PC-3 (cell line): ENCODE results near the gene PADI2. TPM values are rescaled to one million over a fixed set of nuclear protein-coding genes. Genes with fewer than 3 reads are reported as not detected.

Experiments used
- ATAC-seq: fragments of 200-7000 bp; cut with Tn5 transposase; 2 replicates; pipeline ENCODE4 v1.9.1; 2020; ENCODE audit warnings: mild to moderate bottlenecking, moderate library complexity
- BruUV-seq: library from RNA; stranded (reverse); fragments of 400-500 nt; replicated peaks from 2 replicates; lab custom pipeline; 2021; lab: Mats Ljungman, UMichigan
- CTCF ChIA-PET: fragments of 300-600 bp; sonication (Branson Sonifier 250); formaldehyde crosslinking; loops from one replicate; lab custom pipeline; 2022; ENCODE audit warnings: antibody characterized with exemption; lab: Charles Lee
- POLR2A ChIA-PET: fragments of 300-600 bp; sonication (Branson Sonifier 250); formaldehyde crosslinking; loops from one replicate; lab custom pipeline; 2022; ENCODE audit warnings: antibody characterized with exemption; ENCODE audit not compliant: unreplicated experiment; lab: Charles Lee
- DNase-seq: peaks from one replicate; pipeline ENCODE4 v3.0.0-alpha.2; 2015
- H2AFZ ChIP-seq: fragments of 300-600 bp; sonication (generic); 2 replicates; pipeline ENCODE4 v1.6.0; 2016; ENCODE audit warnings: antibody characterized with exemption, low read length
- H3F3A ChIP-seq: fragments of 300-600 bp; sonication (generic); one replicate; pipeline ENCODE4 v1.6.0; 2017; ENCODE audit warnings: antibody characterized with exemption, low read length, control low read depth, mild to moderate bottlenecking; ENCODE audit not compliant: unreplicated experiment
- H3K27ac ChIP-seq: fragments of 300-600 bp; sonication (generic); 2 replicates; pipeline ENCODE4 v1.5.1; 2016; ENCODE audit warnings: mild to moderate bottlenecking, low read length
- H3K27me3 ChIP-seq: fragments of 300-600 bp; sonication (generic); 2 replicates; pipeline ENCODE4 v1.6.1; 2016; ENCODE audit warnings: low read length, mixed read lengths
- H3K36me3 ChIP-seq: fragments of 300-600 bp; sonication (generic); 2 replicates; pipeline ENCODE4 v1.6.1; 2016; ENCODE audit warnings: low read depth, mixed run types, low read length, mixed read lengths
- H3K4me1 ChIP-seq: fragments of 300-600 bp; sonication (generic); 2 replicates; pipeline ENCODE4 v1.5.1; 2016; ENCODE audit warnings: low read length; ENCODE audit not compliant: insufficient read depth
- H3K4me2 ChIP-seq: fragments of 300-600 bp; sonication (generic); 2 replicates; pipeline ENCODE4 v1.6.0; 2016; ENCODE audit warnings: low read length
- H3K4me3 ChIP-seq: fragments of 300-600 bp; sonication (generic); 2 replicates; pipeline ENCODE4 v1.5.1; 2016; ENCODE audit warnings: mild to moderate bottlenecking, low read length, mixed read lengths
- H3K79me2 ChIP-seq: fragments of 300-600 bp; sonication (generic); 2 replicates; pipeline ENCODE4 v1.6.1; 2017; ENCODE audit warnings: low read length, mixed read lengths
- H3K9ac ChIP-seq: fragments of 300-600 bp; sonication (generic); 2 replicates; pipeline ENCODE4 v1.6.0; 2016; ENCODE audit warnings: mild to moderate bottlenecking, low read length
- H3K9me2 ChIP-seq: fragments of 300-600 bp; sonication (generic); replicated peaks from 2 replicates; pipeline ENCODE4 v1.6.1; 2016; ENCODE audit warnings: mixed run types, low read length, mixed read lengths
- H3K9me3 ChIP-seq: fragments of 300-600 bp; sonication (generic); 2 replicates; pipeline ENCODE4 v1.6.1; 2016; ENCODE audit warnings: low read length, mixed read lengths
- H4K20me1 ChIP-seq: fragments of 300-600 bp; sonication (generic); 2 replicates; pipeline ENCODE4 v1.6.1; 2016; ENCODE audit warnings: low read length, mixed read lengths
- CTCF ChIP-seq: fragments of 300-600 bp; sonication (generic); conservative IDR thresholded peaks from 2 replicates; pipeline ENCODE4 v1.5.1; 2017; ENCODE audit warnings: antibody characterized with exemption, low read depth, mild to moderate bottlenecking, low read length
- EZH2 ChIP-seq: fragments of 300-600 bp; sonication (generic); IDR thresholded peaks from one replicate; pipeline ENCODE4 v1.6.1; 2017; ENCODE audit warnings: antibody characterized with exemption, mild to moderate bottlenecking, low read length; ENCODE audit not compliant: unreplicated experiment
- EZH2phosphoT487 ChIP-seq: fragments of 300-600 bp; sonication (generic); IDR thresholded peaks from 2 replicates; pipeline ENCODE4 v1.6.1; 2018; ENCODE audit warnings: mild to moderate bottlenecking, antibody characterized with exemption, low read length, borderline replicate concordance
- intact Hi-C: fragments of 100-400 bp; cut with micrococcal nuclease; formaldehyde crosslinking; loops from 2 replicates; pipeline ENCODE4 v1.9.0; 2023
- total RNA-seq: library from RNA; depleted of rRNA; stranded (reverse); fragments of >200 nt; gene quantifications from 2 replicates; pipeline ENCODE4 v1.2.3, GENCODE V29; 2014

Gene PADI2
- total RNA-seq, 1 experiment from 2014 or later, result 2.4 TPM

DNA sequence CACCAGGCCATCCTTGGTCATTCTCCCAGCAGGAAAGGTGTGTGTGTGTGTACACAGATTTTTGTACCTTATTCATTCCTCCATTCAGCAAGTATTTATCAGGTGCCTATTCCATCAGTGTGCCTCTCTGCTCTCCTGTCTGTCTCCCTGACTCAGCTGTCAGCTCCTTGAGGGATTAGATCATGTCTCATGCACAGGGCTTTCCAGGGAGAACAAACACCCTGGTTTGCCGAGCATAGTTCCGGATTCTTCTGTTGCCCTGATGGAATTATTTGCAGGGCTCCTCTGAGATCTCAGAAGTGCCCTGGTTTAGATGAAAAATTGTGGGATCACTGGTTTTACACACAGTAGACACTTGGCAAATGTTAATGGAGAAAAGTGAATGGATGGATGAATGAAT lies 57.4 kb downstream of the PADI2 start:
- no peaks in the 10 kb centered on the region for H3K36me3 ChIP-seq
- no peaks in the 10 kb centered on the region for H3K79me2 ChIP-seq
- H2AFZ ChIP-seq, result no peak overlapping the region
- no peaks in the 10 kb centered on the region for H4K20me1 ChIP-seq
- POLR2A ChIA-PET, result no interaction called here
- no peak overlapping the region for H3K27ac ChIP-seq
- no TSS peak for BruUV-seq
- no peak for TF ChIP-seq EZH2phosphoT487
- no peak for TF ChIP-seq EZH2
- TF ChIP-seq CTCF, result no peak
- ATAC-seq (no peak), DNase-seq (no peak)
- CTCF ChIA-PET, result no interaction called here
- H3K9me2 ChIP-seq, result no peaks in the 10 kb centered on the region
- H3K4me2 ChIP-seq, result no peak overlapping the region
- H3F3A ChIP-seq, result no peaks in the 10 kb centered on the region
- intact Hi-C loops, result no loop called here
- H3K4me3 ChIP-seq, result no peak overlapping the region
- H3K9ac ChIP-seq, result no peak overlapping the region
- no peaks in the 10 kb centered on the region for H3K9me3 ChIP-seq
- H3K4me1 ChIP-seq, result 0 out of 2 replicates have a peak, but pooled peaks cover 5% of the 10 kb centered on the region
- no peaks in the 10 kb centered on the region for H3K27me3 ChIP-seq

- H3K9ac ChIP-seq, result no peak overlapping the region
- no peaks in the 10 kb centered on the region for H3K79me2 ChIP-seq
- no peaks in the 10 kb centered on the region for H3F3A ChIP-seq
- BruUV-seq, result no TSS peak
- ChIA-PET CTCF (no interaction called here), POLR2A (no interaction called here)
- ATAC-seq (no peak), DNase-seq (no peak)
- intact Hi-C loops, result no loop called here
- no peak overlapping the region for H3K27ac ChIP-seq
- no peaks in the 10 kb centered on the region for H4K20me1 ChIP-seq
- H3K4me3 ChIP-seq, result no peak overlapping the region
- no peaks in the 10 kb centered on the region for H3K27me3 ChIP-seq
- no peak overlapping the region for H3K4me2 ChIP-seq
- H3K9me2 ChIP-seq, result no peaks in the 10 kb centered on the region
- 0 out of 2 replicates have a peak, but pooled peaks cover 5% of the 10 kb centered on the region for H3K4me1 ChIP-seq
- H3K9me3 ChIP-seq, result no peaks in the 10 kb centered on the region
- no peak for TF ChIP-seq EZH2phosphoT487
- no peak for TF ChIP-seq CTCF
- no peak for TF ChIP-seq EZH2
- H2AFZ ChIP-seq, result no peak overlapping the region
- no peaks in the 10 kb centered on the region for H3K36me3 ChIP-seq
Observed at GRCh38 chr1:17061486-17061885, 57.8 kb downstream of the PADI2 start.

- no peaks in the 10 kb centered on the region for H3K27me3 ChIP-seq
- H3K36me3 ChIP-seq, result no peaks in the 10 kb centered on the region
- no peak overlapping the region for H3K27ac ChIP-seq
- no TSS peak for BruUV-seq
- ATAC-seq, result no peak
- POLR2A ChIA-PET, result no interaction called here
- no peak overlapping the region for H2AFZ ChIP-seq
- TF ChIP-seq EZH2phosphoT487 (no peak), CTCF (no peak), EZH2 (no peak)
- no peaks in the 10 kb centered on the region for H4K20me1 ChIP-seq
- DNase-seq, result no peak
- H3K9me3 ChIP-seq, result no peaks in the 10 kb centered on the region
- CTCF ChIA-PET, result interaction anchor here (1.1 kb wide), 1 partner anchor 15 kb away, joined by 3 read pairs; no protein-coding TSS in a partner anchor
- intact Hi-C loops, result no loop called here
- H3F3A ChIP-seq, result no peaks in the 10 kb centered on the region
- H3K79me2 ChIP-seq, result no peaks in the 10 kb centered on the region
- H3K9ac ChIP-seq, result no peak overlapping the region
- H3K4me3 ChIP-seq, result no peak overlapping the region
- 0 out of 2 replicates have a peak, but pooled peaks cover 5% of the 10 kb centered on the region for H3K4me1 ChIP-seq
- H3K4me2 ChIP-seq, result no peak overlapping the region
- H3K9me2 ChIP-seq, result no peaks in the 10 kb centered on the region
Observed at GRCh38 chr1:17060306-17060749, 58.9 kb downstream of the PADI2 start.
